Esophagus muscularis mucosa (tissue), 4 donors: Measurements from ENCODE around the gene SBK3.

Source experiments
- CTCF ChIP-seq, 3 experiments: fragments of 200-600 bp in 2 of 3; fragments of 450-650 bp in 1 of 3; sonication (generic) in 2 of 3; IDR thresholded peaks; one replicate each; pipeline ENCODE4 v1.5.1; 2017 to 2019; ENCODE audit warnings: antibody characterized with exemption in 3 of 3, mild to moderate bottlenecking in 2 of 3, moderate library complexity in 1 of 3
- EP300 ChIP-seq: sonication (generic); formaldehyde crosslinking; IDR thresholded peaks from one replicate; pipeline ENCODE4 v1.6.1; 2017; ENCODE audit warnings: antibody characterized with exemption
- POLR2A ChIP-seq: fragments of 450-650 bp; IDR thresholded peaks from one replicate; pipeline ENCODE4 v1.6.1; 2017; ENCODE audit warnings: antibody characterized with exemption, moderate library complexity, mild to moderate bottlenecking, low read depth
- POLR2AphosphoS5 ChIP-seq, 2 donors: sonication (generic); formaldehyde crosslinking; IDR thresholded peaks; one replicate each; pipeline ENCODE4 v1.6.1; 2017; ENCODE audit warnings: antibody characterized with exemption in 2 of 2

GRCh38 chr19:55520691-55521292 is 24.6 kb downstream of the SBK3 start:
- TF ChIP-seq CTCF (IDR thresholded peaks at IDR 0.05) (no peak), EP300 (no peak), POLR2A (no peak), POLR2AphosphoS5 (IDR thresholded peaks at IDR 0.05) (no peak)
